Measurements from ENCODE around the gene B4GALNT1. TPM values are rescaled to one million over a fixed set of nuclear protein-coding genes. Genes with fewer than 3 reads are reported as not detected.
A peak's percentile ranks its signal among the peaks of the same experiment; 100 is the strongest.
"Not testable (repeated sequence)": the region's sequence is repeated elsewhere in the genome, so short reads cannot be mapped to it uniquely, and the experiment has no call there.

Gene B4GALNT1
- total RNA-seq, 1 donor from 2014 or later, result 45.2 TPM

DNA sequence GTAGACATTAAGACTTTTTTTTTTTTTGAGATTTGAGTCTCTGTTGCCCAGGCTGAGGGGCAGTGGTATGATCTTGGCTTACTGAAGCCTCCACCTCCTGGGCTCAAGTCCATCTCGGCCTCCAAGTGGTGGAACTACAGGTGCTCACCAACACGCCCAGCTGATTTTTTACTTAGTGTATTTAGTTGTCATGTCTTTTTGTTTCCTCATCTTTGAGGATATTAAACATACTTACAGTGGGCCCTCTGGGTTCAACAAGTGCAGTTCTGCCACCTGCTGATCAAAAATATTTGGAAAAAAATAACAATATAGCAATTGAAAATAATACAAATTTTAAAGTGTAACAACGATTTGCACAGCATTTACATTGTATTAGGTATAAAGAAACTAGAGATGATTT is 4.4 kb upstream of the B4GALNT1 start:
- DNase-seq, result no peak

DNA sequence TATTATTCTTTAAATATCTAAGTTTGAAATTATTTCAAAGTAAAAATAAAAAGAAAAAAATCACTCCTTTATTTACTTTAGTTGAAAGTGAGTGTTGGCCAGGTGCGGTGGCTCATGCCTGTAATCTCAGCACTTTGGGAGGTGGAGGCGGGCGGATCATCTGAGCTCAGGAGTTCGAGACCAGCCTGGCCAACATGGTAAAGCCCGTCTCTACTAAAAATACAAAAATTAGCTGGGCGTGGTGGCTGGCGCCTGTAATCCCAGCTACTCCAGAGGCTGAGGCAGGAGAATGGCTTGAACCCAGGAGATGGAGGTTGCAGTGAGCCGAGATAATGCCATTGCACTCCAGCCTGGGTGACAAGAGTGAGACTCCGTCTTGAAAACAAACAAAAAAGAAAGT is 3.7 kb upstream of the B4GALNT1 start:
- not testable (repeated sequence) for DNase-seq

DNA sequence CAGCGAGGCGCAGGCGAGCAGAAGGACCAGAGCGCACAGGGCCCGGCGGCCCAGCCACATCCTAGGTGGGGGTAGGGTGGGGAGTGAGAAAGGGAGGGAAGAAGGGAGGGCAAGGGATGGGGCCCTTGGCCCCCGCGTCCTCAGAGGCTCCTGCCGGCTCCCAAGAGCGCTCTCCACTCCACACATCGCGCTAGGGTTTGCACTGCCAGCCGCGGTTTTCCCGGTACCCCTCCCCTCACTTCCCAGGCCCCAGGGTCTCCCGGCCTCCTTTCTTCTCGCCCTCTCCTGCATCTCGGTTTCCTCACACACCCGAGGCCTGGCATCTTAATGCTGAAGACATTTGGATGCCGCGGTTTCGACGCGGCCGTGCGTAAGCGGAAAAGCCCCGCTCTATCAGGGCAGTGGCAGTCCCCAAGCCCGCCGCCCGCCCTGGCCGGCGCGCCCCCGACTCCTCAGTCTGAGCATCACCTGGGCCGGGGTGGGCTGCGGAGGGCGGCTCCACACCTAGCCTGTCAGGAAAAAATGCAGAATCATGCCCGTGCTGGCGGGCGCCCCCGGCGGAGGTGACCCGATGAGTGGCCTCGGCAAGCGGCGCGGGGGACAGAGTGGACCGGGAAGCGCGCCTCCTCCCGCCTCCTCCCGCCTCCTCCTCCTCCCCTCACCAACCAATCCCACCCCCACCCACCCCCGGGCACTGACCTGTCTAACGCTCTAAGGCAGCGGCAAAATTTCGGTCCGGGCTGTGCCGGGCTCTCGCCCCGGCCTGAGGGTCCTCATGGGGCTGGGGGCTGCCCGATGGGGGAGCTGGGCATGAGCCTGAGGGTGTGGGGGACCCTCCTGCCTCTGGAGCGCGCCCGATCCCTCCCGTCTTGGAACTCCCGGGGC is 686 bp downstream of the B4GALNT1 start:
- DNase-seq, result peak; percentile 24

DNA sequence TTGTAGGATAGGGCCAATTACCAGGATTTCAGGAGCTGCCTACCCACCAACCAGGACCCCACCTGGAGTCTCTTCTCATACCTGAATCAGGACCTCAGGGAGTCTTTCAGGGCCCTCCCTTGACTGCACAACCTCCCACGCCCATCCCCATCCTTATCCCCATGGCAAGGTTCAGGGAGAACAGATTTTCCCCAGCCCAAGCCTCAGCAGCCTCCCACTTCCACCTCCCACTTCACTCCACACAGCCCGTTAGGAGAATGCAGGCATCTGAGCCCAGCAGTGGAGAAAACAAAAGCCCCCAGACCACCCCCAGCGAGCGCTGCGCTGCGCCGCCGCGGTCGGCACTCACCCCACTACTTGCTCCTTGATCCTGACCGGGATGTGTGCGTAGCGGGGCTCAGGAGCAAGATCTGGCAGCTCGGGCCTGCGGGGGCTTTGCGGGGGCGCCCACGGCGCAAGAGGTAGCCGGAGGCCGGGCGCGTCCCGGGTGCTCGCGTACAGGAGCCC is 1.4 kb downstream of the B4GALNT1 start:
- no peak for DNase-seq

DNA sequence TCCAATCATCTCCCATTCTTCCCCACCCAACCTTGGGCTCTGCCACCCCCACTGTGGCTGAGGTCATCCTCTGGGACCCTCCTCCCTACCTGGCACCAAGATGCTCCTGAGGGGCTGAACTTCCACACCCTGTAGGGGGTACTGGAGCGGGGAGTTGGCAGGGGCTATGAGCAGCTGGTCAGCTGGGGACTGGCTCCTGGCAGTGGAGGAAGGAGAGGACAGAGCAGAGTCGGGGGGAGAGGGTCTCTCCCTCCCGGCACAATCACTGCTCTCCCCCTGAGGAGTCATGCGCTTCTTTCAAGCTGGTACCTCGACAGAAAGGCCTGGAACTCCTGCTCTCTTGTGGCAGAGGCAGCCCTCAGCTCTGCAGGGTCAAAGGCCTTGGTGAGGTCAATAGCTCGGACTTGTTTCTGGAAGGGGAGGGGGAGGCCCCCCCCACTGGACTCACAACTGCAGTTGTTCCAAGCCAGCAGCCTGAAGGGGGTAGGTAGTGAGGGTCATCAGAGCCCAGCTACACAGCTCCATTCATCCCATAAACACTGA is 2.0 kb downstream of the B4GALNT1 start:
- DNase-seq, result no peak

DNA sequence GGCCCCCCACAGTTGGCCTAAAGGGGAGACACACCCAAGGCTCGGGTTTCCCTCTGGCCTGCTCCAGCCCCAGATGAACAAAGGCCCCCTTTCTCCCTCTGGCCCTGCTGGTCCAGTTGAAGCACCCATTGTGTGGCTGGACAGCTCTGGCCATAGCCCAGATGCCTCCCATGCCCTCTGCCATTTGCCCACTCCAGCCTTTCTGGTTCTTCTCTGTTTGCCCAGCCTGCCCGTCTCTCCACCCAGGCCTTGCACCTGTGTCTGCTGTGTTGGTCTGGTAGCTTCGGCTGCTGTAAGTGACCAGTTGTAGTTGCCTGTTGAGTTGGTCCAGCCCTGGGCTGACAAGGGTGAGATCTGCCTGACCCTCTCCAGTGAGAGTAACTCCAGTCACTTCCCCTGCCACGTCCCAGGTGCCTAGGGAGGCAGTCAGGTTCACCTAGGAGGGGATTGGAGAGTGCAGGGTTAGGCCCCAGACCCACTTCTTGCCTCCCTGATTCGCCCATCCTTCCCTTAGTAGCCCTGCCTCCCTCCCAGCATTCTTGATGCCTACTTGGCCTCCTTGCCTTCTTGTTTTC is 3.0 kb downstream of the B4GALNT1 start:
- no peak for DNase-seq

DNA sequence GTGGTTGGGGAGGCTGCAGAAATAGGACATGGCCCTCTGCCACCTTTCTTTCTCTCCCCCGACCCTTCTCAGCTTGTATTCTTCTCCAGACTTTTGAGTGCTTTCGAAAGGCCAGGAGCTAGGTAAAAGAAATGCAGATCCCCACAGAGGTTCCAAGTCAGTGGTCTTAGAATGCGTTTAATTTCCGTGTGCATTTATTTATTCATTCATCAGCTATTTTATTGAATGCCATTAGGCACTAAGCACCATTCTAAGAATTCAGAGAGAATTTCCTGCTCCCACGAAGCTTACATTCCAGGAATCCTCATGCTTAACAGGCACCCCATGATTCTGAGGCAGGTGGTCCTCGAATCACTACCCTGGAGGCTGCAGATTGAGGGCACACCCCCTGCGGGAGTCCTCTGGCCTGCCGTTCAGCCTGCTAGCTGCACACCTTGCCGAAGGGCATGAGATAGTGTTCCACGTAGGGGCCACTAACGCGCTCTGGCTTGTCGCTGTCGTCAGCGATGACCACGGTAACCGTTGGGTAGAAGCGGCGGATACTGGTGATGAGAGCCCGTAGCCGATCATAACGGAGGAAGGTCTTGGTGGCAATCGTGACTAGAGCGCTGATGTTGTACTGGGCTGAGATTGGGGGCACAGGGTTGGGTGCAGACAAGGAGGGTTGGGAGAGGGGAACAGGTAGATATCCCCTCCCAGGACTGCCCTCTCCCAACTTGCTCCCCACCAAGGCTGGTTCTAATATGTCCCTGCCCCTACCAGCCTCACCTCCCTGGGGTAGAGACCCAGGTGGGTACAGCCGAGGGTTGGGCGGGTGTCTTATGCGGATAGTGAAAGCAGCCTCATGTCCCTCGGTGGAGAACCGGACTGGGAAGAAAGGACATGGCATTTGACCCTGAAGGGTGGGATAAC is 4.5 kb downstream of the B4GALNT1 start:
- no peak for DNase-seq

DNA sequence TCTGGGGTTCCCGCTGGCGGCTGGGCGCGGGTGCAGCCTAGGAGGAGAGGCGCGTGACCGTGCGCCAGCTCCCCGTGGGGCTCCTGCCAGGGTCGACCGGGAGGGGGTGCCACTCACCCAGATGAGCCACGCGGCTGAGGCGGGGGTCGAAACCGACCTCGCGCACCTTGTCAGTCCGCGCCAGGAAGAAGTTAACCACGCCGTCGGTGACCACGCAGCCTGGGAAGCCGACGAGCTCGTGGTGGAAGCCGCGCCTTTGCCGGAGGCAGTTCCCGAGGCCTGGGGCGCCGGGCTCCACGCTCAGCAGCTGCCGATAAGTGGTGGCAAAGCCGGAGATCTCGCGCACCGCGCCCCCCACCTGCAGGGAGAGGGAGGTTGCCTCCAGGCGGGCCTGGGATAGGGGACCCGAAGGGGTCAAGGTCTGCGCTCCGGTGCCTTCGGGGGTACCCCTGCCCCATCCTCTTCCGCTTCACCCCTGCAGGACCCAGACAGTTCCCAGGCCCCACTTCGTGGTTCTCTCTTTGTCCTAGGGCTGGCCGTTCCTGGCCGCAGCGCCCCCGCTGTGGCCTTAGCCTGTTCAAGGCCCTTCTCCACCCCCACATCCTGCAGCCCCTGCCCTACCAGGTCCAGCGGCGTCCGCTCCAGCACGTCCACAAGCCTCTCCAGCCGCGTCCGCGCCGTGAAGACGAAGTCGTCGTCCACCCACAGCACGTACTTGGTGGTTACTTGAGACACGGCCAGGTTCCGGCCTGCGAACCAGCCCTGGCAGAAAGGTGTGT is 5.3 kb downstream of the B4GALNT1 start:
- DNase-seq, result no peak

DNA sequence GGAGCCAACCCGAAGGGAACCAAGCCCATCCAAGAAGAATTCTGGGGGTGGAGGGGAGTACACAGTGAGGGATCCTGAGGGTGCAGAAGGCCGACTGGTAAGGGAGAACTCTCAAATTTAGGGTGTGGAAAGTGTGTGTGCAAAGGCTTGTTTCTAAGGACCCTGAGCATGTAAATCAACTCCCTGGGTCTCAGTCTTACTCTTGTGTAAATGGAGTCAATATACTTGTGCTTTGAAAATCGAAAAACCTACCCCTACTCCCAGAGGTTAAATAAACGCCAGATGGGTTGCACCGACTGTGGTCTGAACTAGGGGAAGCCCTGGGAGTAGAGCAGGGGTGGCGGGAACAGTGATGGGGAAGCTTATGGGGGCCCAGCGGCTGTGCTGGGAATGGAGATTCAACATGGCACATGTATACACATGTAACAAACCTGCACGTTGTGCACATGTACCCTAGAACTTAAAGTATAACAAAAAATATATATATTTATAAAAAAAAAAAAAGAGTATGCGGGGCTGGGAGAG is 6.0 kb downstream of the B4GALNT1 start:
- no peak for DNase-seq

DNA sequence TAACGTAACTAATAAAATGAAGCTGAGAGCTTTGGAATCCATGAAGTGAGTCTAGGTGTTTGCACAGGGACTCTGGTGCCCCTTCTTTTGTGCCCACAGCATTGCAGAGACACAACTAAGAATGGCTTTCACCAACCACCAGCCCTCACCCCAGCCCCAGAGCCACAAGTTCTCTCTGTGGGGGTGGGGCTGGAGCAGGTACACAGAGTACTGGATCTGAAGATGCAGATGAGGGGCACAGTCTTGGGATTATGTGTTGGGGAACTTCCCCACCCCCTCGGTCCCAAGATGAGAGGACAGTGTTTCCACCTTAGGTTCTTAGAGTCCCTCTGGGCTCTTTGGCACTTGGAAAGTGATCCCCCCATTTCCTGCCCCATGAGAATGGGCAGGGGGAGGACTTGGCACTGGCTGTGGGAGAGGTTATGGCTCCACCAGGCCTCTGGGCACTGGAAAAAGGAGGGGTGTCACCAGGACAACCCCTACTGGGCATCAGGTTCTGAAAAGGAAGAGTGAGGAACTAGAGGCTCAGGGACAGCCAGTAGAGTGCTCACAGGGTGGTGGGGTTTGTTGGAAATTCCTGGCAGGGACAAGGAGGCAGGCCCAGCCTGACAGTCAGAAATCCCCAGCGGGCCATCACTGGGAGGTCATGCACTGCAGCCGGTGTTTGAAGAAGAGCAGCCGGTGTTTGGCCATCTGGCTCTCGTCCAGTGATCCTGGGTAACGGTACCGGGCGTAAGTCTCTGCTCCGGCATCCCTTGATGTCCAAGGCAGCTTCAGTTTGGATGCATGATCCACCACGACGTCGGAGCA is 6.7 kb downstream of the B4GALNT1 start:
- DNase-seq, result no peak

DNA sequence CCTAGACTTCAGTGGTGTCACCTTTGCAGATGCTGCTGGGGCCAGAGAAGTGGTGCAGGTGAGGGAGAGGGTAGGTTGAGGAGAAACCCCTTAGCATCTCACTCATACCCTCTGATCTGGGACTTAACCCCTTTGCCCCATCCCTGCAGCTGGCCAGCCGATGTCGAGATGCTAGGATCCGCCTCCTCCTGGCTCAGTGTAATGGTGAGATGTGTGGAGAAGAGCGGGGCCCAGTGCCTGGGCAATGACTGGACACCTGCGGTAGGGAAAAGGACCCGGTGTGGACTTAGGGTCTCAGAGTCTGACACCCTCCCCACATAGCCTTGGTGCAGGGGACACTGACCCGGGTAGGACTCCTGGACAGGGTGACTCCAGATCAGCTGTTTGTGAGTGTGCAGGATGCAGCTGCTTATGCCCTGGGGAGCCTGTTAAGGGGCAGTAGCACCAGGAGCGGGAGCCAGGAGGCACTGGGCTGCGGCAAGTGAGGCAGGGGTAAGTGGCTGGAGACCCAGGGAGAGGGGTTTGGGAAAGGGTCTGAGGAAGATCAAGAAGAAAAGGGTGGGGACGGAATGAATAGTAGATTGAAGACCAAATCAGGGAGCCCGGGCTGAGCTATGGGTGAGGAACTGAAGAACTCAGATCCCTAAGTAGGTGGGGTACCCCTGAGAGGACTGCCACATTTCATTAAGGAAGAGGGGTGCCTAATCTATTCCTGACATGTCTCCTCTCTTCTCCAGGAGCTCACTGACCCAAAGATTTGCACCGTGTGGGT is 7.6 kb downstream of the B4GALNT1 start:
- DNase-seq, result no peak

DNA sequence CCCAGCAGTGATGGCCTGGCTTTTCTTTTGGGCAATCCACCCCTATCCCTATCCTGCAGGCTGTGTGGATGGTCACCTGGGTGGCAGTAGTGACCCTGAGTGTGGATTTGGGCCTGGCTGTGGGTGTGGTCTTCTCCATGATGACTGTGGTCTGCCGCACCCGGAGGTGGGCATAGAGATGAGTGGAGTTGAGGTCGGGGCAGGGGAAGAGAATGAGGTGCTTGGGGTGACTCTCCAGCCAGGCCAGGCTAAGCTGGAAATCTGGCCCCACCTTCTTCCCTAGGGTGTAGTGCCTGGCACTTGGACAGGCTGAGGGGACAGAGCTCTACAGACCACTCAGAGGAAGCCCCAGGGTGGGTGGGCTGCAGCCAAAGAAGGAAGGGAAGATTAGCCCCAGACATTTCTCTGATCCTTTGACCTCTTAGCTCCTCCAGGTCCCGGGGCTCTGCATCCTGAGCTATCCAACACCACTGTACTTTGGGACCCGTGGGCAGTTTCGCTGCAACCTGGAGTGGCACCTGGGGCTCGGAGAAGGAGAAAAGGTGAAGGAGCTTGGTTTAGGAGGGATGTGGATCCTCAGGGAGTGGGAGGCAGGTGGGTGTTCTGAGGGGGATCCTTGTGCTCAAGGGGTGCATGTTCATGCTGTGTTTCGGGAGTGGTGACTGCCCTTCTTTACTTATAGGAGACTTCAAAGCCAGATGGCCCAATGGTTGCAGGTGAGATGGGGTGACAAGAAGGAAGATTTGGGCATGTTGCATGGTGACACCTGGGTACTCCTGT is 8.4 kb downstream of the B4GALNT1 start:
- DNase-seq, result no peak

DNA sequence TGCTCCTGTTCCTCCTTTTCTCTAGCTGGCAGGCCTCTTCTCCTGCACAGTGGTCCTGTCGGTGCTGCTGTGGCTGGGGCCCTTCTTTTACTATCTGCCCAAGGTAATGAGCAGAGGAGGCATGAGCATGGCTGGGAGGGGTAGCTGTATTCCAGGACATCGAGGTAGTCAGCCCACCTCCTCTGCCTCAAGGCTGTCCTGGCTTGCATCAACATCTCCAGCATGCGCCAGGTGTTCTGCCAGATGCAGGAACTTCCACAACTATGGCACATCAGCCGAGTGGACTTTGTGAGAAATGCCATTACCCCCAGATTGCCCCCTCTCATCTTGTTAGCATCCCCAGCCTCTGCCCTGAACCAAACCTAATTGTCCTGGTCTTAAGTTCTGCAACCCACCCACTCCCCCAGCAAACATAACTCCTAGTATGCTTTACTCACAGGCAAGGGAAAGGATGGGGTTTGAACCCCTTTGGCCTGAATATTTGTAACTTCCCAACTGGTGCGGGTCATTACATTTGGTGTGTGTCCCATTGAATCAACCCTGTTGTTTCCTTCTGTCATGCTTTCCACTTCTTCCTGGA is 9.1 kb downstream of the B4GALNT1 start:
- no peak for DNase-seq

DNA sequence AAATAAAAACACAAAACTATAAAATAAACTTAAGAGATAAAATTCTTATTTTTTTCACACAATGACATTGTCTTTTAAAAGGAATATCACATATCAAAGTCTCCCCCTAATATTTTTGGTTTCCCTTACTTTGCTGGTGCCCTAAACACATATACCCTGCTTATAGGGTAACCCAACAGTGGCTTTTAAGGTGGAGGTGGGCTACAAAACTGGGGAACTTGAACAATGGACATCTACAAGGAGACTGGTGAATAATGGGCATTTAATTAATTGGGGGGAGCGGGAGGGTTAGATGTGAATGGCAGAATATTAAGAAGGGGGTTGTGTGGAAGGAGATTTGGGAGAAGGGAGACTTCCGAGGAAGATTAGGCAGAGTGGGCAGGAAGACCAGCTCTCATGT is 9.6 kb downstream of the B4GALNT1 start:
- no peak for DNase-seq

DNA sequence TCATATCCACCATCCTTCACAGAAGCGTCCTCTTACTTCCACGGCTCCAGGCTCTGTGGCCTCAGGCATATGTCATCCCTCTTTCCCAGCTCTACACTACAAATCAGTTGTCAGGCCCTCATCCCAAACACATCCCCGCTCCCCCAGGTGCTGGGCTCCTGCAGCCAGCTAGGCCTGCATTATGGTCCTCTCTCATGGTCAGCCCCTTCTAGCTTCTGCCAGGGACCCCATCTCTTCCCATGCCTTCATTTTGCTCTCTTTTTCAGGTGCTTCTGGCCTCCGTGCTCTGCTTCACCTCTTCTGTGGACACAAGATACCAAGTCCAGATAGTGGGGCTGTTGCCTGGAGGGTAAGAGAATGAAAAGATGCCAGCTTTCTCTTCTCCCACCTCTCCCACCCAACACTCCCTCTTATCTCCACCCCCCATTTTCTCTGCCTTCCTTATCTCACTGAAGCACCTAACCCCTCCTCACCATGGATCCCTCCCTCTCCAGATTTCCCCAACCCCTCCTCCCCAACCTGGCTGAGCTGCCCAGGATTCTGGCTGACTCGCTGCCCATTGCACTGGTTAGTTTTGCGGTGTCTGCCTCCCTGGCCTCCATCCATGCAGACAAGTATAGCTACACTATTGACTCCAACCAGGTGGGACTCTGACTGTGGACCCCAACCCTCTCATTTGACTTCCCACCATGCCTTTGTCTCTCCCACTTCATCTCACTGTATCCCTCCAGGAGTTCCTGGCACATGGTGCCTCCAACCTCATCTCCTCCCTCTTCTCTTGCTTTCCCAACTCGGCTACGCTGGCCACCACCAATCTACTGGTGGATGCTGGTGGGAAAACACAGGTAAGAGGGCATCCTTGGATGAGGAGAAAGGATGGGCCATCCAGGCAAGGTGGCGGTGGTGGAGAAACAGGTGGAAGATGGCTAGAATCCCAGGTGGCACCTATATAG is 10.4 kb downstream of the B4GALNT1 start:
- DNase-seq, result no peak

DNA sequence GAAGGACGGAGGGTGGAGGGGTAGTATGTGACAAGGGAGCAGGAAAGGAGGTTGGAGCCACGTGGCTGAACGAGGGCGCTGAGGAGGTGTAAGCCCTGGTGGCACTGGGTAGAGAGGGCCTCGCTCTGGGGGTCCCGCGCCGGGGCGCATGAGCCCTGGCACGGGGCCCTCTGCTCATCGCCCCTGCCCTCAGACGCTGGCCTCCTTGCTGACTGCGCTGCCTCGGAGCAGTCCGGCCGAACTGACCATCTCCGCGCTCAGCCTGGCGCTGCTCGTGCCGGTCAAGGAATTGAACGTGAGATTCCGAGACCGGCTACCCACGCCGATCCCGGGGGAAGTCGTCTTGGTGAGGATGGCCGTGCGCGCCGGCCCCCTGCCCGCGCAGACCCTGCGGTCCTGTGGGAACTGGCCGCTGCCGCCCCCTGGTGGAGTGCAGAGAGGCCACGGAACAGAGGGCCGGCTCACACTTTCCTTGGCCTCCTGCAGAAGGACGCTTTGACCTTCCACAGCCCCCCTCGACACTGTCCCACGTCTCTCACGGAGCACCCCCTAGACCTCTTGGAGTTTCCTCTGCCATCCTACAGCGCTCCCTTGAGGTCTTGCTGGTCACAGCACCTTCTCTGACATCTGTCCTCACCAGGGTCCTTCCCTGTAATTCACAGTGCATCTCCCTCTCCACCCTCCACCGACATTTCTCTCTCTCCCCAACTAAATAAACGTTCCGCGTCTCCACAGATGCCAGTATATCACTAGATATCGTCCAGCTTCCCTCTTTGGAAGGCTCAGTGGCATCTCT is 11.3 kb downstream of the B4GALNT1 start:
- DNase-seq, result no peak

Measured in occipital lobe (tissue), 2 donors.